Occipital lobe (tissue), 2 donors: ENCODE measurements around the gene TLDC2. TPM values are rescaled to one million over a fixed set of nuclear protein-coding genes. Genes with fewer than 3 reads are reported as not detected.
A peak's percentile ranks its signal among the peaks of the same experiment; 100 is the strongest.
"Not testable (repeated sequence)": the region's sequence is repeated elsewhere in the genome, so short reads cannot be mapped to it uniquely, and the experiment has no call there.

Experiments
- DNase-seq: peaks from one replicate; lab custom pipeline; 2025; lab: John Stamatoyannopoulos, UW
- total RNA-seq: library from RNA; depleted of rRNA; stranded (reverse); fragments of >200 nt; gene quantifications from one replicate; pipeline ENCODE4 v1.2.3, GENCODE V29; 2014

Gene TLDC2
- total RNA-seq, result 0.31 TPM

DNA sequence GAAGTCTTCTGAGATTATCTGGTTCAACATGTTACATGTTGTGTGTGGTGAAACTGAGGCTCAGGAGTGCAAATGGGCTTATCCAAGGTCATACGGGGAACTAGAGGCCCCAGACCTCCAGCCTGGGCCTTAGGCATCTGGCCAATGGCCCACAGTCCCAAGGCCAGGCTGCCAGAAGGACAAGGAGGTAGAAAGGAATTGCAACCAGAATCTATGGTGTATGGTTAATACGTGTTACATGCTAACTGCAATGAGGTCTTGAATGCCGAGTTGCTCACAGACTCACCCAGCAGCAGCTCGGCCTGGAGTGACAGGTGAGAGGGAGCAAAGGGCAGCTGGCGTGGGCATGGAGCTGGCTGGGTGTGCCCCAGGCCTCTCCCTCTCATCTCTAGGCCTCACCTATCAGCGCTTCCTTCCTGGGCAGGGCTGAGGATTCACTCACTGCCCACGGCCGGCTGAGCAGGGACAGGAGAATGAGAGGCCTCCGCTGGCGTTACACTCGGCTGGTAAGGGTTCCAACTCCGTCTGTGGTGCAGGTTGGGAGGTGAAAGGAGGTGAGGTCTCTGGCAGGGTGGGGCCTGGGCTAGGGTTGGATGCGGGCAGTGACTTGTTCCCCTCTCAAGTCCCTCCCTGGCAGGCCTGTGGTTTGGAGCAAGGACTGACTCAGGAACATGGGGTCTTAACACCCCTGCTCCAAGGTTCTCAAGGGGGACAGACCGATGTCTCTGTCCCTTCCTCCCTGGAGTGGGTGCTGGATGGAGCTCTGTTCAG lies at the start of gene TLDC2:
TSS of gene TLDC2 (plus strand) at position 437 of the 771 bp plus-strand sequence. CDS start at position 474, 37 bp downstream.
- DNase-seq, result no peak

GRCh38 chr20:36826554-36827244 lies 49.2 kb upstream of the TLDC2 start:
- no peak for DNase-seq

DNA sequence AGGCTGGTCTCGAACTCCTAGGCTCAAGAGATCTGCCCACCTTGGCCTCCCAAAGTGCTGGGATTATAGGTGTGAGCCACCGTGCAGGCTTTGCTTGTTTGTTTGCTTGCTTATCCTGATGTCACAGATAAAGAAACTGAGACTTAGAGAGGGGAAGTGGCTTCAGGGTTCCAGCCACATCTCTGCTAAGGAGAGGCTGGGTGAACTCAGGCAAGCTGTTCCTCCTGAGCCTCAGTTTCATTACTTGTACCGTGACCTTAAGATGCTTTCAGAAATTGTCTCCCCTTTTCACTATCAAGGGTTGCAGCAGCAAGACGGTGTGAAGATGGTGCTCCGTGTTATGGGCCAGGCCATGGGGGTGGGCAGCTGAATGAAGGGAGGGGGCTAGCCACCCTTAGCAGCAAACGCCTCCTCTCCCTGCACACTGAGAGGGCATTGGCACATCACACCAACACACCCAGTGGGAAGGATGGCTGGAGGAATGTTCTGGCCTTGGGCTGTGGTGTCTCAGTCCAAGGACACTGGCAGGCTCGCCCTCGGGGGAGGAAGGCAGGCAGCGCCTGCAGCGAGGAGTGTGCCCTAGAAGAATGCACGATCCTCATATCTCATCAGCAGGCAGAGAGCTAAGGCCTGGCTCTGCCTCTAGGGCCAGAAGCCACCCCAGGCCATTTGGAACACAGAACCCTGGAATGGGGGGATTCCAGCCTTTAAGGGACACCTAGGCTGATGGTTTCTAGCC lies 48.2 kb upstream of the TLDC2 start:
- DNase-seq, result no peak

DNA sequence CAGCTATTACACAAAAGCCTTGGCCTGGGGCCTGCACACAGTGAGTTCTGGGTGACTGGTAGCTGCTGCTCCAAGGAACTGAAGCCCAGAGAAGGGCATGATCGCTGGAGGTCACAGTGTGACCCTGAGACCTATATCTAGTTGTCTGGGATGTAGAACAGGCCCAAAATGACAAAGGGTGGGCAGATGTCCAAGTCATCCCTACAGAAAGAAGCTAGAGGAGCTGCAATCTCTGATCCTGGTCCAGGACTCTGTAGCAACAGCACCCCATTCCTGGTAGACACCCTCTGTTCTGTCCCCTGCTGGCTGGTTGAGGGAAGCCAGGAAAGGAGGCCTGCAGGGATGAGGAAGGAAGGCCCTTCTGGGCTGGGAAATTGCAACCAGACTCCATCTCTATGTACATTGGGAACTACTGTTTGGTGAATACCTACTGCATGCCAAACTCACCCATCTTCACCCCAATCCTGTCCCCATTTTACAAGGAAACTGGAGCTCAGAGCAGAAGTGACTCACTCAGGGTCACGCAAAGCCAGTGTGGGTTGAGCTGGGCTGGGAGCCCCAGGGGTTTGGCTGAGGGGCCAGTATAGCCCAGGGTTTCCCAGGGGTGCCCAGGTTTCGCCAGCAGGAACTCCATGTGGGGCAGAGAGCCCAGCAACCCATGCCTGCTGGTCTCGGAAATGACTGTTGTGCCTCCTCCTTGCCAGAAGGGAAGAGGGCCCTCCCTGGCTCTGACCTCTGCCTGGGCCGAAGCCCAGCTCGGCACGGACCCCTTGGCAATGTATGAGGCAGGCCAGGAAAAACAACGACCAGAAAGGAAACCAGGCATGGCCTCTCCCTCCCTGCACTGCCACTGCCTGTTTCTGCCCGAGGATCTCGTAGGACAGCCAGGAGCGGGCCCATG lies 44.9 kb upstream of the TLDC2 start:
- no peak for DNase-seq

GRCh38 chr20:36832791-36833190 lies 43.1 kb upstream of the TLDC2 start:
- DNase-seq, result no peak

- no peak for DNase-seq
These were observed 42.5 kb upstream of the TLDC2 start for GRCh38 chr20:36833275-36834020.

DNA sequence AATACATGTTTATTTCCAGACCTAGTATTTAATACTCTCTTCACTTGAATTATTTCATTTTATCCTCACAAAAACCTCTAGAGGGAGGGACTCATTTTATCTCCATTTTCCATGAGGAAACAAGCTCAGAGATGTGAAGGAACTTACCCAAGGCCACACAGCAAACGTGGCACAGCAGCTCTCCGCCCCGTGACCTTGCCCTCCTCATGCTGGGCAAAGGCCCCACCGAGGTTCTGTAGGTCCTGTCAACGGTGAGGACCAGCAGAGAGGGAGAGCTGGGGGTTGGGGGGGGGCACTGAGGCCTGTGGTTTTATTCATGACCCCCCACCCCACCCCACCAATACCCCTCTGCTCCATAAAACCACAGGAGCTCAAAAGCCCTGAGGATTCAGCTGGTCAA lies 40.9 kb upstream of the TLDC2 start:
- DNase-seq, result no peak

DNA sequence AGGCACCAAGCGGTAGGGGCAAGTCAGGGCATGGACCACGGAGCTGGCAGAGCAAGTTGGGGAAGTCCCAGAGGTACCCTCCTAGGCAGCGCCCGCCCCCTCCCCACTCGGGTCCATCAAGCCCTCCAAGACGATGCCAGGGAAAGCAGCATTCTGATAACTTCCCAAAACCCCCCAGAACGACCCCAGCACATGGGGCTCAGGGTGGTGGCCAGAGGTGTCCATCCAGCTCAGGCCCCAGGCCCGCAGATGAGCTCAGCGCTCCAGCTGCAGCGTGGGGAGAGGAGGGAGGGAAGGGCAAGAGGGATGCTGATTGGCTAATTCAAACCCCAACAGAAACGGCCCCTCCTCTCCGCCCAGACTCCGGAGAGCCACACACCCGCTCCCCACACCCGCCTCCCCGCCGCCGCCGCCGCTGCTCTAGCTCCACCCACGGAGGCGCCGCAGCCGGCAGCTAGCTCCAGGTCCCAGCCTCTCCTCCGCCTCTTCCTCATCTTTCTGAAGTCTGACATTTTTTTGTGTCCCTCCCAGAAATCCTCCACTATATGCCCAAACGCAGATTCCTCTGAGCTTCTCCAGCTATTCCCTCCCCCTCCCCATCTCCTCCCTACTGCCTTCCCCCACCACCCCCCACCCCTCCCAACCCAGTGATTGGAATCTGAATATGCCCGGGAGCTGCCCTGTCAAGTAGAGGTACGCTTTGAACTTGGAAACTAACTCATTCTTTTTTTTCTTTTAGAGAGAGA lies 40.3 kb upstream of the TLDC2 start:
- DNase-seq, result peak; percentile 91

DNA sequence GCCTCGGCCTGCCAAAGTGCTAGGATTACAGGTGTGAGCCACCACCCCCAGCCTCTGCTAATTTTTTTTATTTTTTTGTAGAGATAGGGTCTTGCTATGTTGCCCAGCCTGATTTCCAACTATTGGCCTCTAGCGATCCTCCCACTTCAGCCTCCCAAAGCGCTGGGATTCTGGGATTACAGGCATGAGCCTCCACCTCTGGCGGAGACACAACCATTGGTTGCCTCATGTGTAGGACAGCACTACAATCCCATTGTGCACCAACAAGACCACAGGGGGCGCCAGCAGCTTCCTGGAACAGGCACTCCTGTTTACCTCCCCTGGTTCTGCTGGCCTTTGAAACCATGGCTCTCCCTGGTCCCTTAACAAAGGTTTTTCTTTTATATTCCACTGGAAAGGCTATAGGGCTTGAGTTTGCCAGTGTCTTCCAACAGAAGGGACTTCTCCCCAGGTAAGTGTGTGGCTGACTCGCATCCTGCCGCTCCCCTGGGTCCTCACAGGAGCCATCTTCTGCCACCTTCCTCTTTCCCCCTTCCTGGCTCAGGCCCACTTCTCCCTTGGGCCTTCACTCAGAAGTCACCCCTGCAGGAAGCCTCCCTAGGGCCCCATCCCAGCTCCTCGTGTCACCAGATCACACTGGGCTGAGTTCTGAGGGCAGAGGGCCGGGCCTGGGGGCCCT lies 39.2 kb upstream of the TLDC2 start:
- no peak for DNase-seq

DNA sequence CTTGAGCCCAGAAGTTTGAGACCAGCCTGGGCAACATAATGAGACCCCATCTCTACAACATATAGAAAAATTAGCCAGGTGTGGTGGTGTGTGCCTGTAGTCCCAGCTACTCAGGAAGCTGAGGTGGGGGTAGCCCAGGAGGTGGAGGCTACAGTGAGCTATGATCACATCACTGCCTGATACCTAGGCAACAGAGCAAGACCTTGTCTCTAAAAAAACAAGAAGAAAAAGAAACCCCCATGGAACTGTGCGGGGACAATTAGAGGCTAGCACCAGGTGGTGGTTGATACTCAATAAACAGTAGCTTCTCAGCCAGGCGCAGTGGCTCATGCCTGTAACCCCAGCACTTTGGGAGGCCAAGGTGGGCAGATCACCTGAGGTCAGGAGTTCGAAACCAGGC lies 37.6 kb upstream of the TLDC2 start:
- DNase-seq, result not testable (repeated sequence)

DNA sequence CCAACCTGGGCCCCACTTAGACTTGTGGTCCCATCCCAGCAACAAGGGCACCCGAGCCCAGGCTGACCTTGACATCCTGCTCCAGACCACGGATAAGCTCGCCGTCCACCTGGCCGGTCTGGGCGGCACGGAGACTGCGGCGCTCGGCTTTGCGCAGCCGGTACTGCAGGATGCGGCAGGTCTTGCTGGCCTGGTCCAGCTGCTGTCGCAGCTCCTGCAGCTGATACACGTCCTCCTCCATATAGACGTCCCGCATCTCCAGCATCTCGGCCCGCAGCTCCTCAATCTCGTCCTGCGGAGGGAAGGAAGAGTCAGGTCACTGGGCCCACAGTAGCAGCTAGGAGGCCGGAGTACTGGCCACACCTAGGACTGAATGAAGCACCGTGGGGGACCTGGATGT lies 36.8 kb upstream of the TLDC2 start:
- no peak for DNase-seq

DNA sequence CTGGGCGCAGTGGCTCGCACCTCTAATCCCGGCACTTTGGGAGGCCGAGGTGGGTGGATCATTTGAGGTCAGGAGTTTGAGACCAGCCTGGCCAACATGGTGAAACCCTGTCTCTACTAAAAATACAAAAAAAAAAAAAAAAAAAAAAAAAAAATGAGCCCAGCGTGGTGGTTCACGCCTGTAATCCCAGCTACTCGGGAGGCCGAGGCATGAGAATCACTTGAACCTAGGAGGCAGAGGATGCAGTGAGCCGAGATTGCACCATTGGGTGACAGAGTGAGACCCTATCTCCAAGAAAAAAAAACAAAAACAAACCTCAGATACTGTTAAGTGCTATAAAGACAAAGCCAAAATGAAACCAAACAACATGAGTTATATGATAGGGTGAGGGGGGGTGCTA lies 34.9 kb upstream of the TLDC2 start:
- not testable (repeated sequence) for DNase-seq

GRCh38 chr20:36845288-36845971 lies 30.5 kb upstream of the TLDC2 start:
- DNase-seq, result peak; percentile 38

- peak; percentile 30 for DNase-seq
These were observed 28.8 kb upstream of the TLDC2 start for GRCh38 chr20:36847009-36847709.

GRCh38 chr20:36847710-36848040 lies 28.3 kb upstream of the TLDC2 start:
- DNase-seq, result no peak

GRCh38 chr20:36848078-36848660 lies 27.8 kb upstream of the TLDC2 start:
- DNase-seq, result no peak

DNA sequence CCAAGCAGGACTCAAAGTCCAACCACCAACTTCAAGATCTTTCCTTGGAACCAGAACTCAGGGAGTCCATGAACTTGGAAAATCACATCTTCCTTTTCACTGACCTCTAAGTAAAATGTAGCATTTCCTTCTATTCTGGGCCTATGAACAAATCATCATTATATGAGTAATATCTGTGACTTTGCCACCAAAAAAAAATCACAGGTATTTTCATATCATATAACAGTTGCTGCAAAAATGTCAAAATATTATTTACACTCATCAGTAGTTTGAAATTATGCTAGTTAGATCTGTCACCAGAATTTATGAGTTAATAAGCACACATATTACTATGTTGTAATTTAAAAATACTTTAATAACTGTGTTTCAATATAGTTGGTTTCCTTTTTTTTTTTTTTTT lies 27.3 kb upstream of the TLDC2 start:
- no peak for DNase-seq
